HL-60 (cell line): ENCODE results near the gene DLGAP3.

Experiments used
- DNase-seq, 2 experiments: peaks; one replicate each; pipeline ENCODE4 v3.0.0-alpha.2; 2010 to 2020; ENCODE audit warnings: low read depth in 1 of 2, low spot score in 1 of 2
- H3K27ac ChIP-seq: fragments of 250-450 bp; sonication (Bioruptor Pico); replicated peaks from 2 replicates; pipeline ENCODE4 v1.5.1; 2020; ENCODE audit warnings: mild to moderate bottlenecking, moderate library complexity
- H3K27me3 ChIP-seq: fragments of 250-450 bp; sonication (Bioruptor Pico); 2 replicates; pipeline ENCODE4 v1.5.1; 2021; ENCODE audit warnings: mild to moderate bottlenecking, moderate library complexity; ENCODE audit not compliant: insufficient read depth, poor library complexity, severe bottlenecking
- H3K4me3 ChIP-seq: replicated peaks from 2 replicates; pipeline ENCODE4 v1.5.1; 2011; ENCODE audit warnings: mild to moderate bottlenecking, control low read depth, low read length; ENCODE audit not compliant: insufficient read depth
- GABPA ChIP-seq: IDR thresholded peaks from 2 replicates; pipeline ENCODE4 v1.6.1; 2012; ENCODE audit warnings: low read depth
- POLR2AphosphoS5 ChIP-seq: IDR thresholded peaks from 2 replicates; pipeline ENCODE4 v1.6.1; 2012; ENCODE audit warnings: low read depth
- SPI1 ChIP-seq: IDR thresholded peaks from 2 replicates; pipeline ENCODE4 v1.6.1; 2012; ENCODE audit warnings: low read depth, mild to moderate bottlenecking, borderline replicate concordance
- TF ChIP-seq, protein P1 (sequence below): IDR thresholded peaks from 2 replicates; pipeline ENCODE4 v1.6.1; 2012; ENCODE audit warnings: low read depth; ENCODE audit not compliant: insufficient replicate concordance
- TF ChIP-seq, protein P2 (sequence below): IDR thresholded peaks from one replicate; pipeline ENCODE4 v1.5.1; 2011; ENCODE audit warnings: low read length, control low read depth, inconsistent platforms; ENCODE audit not compliant: insufficient read depth

Gene DLGAP3

DNA sequence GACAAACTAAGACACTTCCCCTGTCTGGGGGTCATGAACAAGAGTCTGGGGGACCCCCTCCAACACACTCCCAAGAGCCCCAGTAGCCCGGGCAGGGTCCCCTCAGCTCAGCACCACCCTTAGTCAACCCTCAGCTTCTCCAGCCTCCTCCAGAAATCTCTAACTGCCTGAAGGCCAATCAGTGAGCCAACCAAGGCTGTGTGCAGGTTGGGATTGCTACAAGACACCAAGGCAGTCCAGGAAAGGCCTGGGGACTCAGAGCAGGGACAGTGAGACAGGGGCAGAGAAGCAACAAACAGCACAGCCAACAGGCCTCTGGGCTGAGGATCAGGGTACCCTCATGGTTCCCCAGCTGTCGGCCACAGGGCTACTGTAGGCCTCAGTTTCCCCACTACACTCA, 83.2 kb downstream of the DLGAP3 start:
- TF ChIP-seq, protein P1, sequence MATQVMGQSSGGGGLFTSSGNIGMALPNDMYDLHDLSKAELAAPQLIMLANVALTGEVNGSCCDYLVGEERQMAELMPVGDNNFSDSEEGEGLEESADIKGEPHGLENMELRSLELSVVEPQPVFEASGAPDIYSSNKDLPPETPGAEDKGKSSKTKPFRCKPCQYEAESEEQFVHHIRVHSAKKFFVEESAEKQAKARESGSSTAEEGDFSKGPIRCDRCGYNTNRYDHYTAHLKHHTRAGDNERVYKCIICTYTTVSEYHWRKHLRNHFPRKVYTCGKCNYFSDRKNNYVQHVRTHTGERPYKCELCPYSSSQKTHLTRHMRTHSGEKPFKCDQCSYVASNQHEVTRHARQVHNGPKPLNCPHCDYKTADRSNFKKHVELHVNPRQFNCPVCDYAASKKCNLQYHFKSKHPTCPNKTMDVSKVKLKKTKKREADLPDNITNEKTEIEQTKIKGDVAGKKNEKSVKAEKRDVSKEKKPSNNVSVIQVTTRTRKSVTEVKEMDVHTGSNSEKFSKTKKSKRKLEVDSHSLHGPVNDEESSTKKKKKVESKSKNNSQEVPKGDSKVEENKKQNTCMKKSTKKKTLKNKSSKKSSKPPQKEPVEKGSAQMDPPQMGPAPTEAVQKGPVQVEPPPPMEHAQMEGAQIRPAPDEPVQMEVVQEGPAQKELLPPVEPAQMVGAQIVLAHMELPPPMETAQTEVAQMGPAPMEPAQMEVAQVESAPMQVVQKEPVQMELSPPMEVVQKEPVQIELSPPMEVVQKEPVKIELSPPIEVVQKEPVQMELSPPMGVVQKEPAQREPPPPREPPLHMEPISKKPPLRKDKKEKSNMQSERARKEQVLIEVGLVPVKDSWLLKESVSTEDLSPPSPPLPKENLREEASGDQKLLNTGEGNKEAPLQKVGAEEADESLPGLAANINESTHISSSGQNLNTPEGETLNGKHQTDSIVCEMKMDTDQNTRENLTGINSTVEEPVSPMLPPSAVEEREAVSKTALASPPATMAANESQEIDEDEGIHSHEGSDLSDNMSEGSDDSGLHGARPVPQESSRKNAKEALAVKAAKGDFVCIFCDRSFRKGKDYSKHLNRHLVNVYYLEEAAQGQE, result no peak
- TF ChIP-seq, protein P2, sequence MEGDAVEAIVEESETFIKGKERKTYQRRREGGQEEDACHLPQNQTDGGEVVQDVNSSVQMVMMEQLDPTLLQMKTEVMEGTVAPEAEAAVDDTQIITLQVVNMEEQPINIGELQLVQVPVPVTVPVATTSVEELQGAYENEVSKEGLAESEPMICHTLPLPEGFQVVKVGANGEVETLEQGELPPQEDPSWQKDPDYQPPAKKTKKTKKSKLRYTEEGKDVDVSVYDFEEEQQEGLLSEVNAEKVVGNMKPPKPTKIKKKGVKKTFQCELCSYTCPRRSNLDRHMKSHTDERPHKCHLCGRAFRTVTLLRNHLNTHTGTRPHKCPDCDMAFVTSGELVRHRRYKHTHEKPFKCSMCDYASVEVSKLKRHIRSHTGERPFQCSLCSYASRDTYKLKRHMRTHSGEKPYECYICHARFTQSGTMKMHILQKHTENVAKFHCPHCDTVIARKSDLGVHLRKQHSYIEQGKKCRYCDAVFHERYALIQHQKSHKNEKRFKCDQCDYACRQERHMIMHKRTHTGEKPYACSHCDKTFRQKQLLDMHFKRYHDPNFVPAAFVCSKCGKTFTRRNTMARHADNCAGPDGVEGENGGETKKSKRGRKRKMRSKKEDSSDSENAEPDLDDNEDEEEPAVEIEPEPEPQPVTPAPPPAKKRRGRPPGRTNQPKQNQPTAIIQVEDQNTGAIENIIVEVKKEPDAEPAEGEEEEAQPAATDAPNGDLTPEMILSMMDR, result no peak
- TF ChIP-seq SPI1 (no peak), POLR2AphosphoS5 (no peak), GABPA (no peak)
- no peak for DNase-seq
- Histone ChIP-seq H3K27me3 (no peaks in the 10 kb centered on the region), H3K27ac (no peak overlapping the region), H3K4me3 (no peak overlapping the region)

DNA sequence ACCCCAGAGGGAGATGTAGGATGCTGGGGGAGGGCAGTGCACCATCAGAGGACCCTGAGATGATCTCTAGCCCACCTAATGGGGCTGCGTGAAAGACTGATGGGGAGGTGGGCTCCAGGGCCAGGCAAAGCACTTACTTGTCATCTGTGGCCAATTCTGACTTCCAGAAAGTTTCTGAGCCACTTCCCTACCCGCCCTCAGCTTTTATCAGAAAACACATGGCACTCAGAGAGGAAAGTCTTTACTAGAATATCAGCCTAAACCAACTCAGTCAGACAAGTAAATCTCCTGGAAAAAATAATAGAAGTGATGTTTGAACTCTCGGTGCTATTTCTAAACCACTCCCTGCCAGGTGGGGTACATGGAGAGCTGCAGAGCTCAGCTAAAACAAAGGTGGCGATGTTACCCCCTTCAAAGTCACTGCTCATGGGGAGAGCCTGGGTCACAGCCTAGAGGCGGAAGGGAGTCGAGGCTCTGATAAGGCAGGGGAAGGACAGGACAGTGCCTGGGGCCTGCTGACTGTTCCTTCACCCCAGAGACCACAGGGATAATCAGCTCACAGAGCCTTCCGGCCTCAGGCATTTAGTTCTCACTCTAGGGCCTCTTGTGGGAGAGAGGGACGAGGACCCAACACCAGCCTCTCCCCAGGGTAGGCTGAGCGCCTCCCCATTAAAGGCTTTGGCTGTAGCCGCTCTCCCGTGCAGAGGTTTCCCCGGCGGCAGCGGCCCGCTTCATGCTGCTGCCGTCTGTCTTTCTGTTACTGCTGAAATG, 84.1 kb downstream of the DLGAP3 start:
- TF ChIP-seq GABPA (no peak), SPI1 (no peak), POLR2AphosphoS5 (no peak)
- TF ChIP-seq, protein P2, result no peak
- TF ChIP-seq, protein P1, result no peak
- Histone ChIP-seq H3K27me3 (no peaks in the 10 kb centered on the region), H3K4me3 (no peak overlapping the region), H3K27ac (no peak overlapping the region)
- DNase-seq, result no peak

DNA sequence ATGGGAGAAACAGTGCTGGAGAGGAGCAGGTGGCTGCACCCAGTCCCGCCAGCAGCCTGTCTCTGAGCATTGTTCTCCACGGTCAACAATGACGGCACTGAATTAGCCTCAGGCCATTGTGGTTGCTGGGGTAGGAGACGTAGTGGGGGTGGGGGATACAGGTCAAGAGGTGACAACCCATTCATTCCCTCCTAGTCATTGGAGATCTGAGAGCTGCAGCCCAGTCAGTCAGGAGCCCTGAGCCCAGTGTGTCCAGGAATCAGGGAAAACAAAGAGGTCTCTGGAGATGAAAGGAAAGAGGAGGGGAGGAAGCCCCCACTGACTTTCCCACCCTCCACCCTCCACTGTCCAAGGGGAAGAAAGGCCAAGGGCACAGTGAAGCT, 85.2 kb downstream of the DLGAP3 start:
- Histone ChIP-seq H3K27ac (no peak overlapping the region), H3K4me3 (no peak overlapping the region), H3K27me3 (no peaks in the 10 kb centered on the region)
- no peak for DNase-seq
- TF ChIP-seq SPI1 (no peak), GABPA (no peak), POLR2AphosphoS5 (no peak)
- TF ChIP-seq, protein P2, result no peak
